Activated T-helper 9 cell treated with anti-CD3 and anti-CD28 coated beads, Interleukin-2, amount 50 U/mL, for 16 hours (primary cell): ENCODE results near the gene HSPA12B.

Experiments used
- DNase-seq: peaks from one replicate; pipeline ENCODE4 v3.0.0-alpha.2; 2020; ENCODE audit warnings: low read depth

Gene HSPA12B

GRCh38 chr20:3705491-3705969, 27.0 kb upstream of the HSPA12B start:
- DNase-seq, result no peak

GRCh38 chr20:3705970-3706739, 26.3 kb upstream of the HSPA12B start:
- DNase-seq, result no peak

GRCh38 chr20:3706774-3707507, 25.5 kb upstream of the HSPA12B start:
- DNase-seq, result no peak

GRCh38 chr20:3707508-3707899, 25.0 kb upstream of the HSPA12B start:
- DNase-seq, result no peak

- no peak for DNase-seq
These were observed 22.4 kb upstream of the HSPA12B start for GRCh38 chr20:3710011-3710466.

- DNase-seq, result peak; percentile 62
These were observed 21.6 kb upstream of the HSPA12B start for GRCh38 chr20:3710703-3711483.

GRCh38 chr20:3711484-3711941, 21.0 kb upstream of the HSPA12B start:
- no peak for DNase-seq

GRCh38 chr20:3712279-3712873, 20.1 kb upstream of the HSPA12B start, which contains the start of gene SIGLEC1:
SIGLEC1 (minus strand) TSS chr20:3712600; CDS start chr20:3707128, 5,472 bp downstream.
- DNase-seq, result no peak

GRCh38 chr20:3714092-3714491, 18.4 kb upstream of the HSPA12B start:
- no peak for DNase-seq

GRCh38 chr20:3716195-3716834, 16.2 kb upstream of the HSPA12B start:
- DNase-seq, result no peak

- DNase-seq, result no peak
These were observed 13.4 kb upstream of the HSPA12B start for GRCh38 chr20:3719046-3719445.

GRCh38 chr20:3720068-3720467, 12.4 kb upstream of the HSPA12B start:
- no peak for DNase-seq

- no peak for DNase-seq
These were observed 11.9 kb upstream of the HSPA12B start for GRCh38 chr20:3720626-3721025.

- DNase-seq, result no peak
These were observed 10.6 kb upstream of the HSPA12B start for GRCh38 chr20:3721912-3722311.

GRCh38 chr20:3723284-3723683, 9.2 kb upstream of the HSPA12B start:
- no peak for DNase-seq

- DNase-seq, result no peak
These were observed 8.1 kb upstream of the HSPA12B start for GRCh38 chr20:3724356-3724755.

- no peak for DNase-seq
These were observed 5.0 kb upstream of the HSPA12B start for GRCh38 chr20:3727401-3728021.

- DNase-seq, result no peak
These were observed 4.1 kb upstream of the HSPA12B start for GRCh38 chr20:3728354-3728753.

- no peak for DNase-seq
These were observed 3.6 kb upstream of the HSPA12B start for GRCh38 chr20:3728876-3729275.

GRCh38 chr20:3729378-3729777, 3.1 kb upstream of the HSPA12B start:
- DNase-seq, result no peak
